Gastrocnemius medialis (tissue), 4 donors: ENCODE data around the gene SCN5A. TPM values are rescaled to one million over a fixed set of nuclear protein-coding genes. Genes with fewer than 3 reads are reported as not detected.

Source experiments
- ATAC-seq, 2 donors: fragments of 150-250 bp; one replicate each; pipeline ENCODE4 v1.9.1; 2016
- DNase-seq, 2 donors: peaks; one replicate each; pipeline ENCODE4 v3.0.0-alpha.2; 2019
- H3K27ac ChIP-seq, 4 donors: fragments of 200-600 bp; sonication (generic); 1 replicate in 1 of 4; 2 replicates in 3 of 4; pipeline ENCODE4 v1.5.1; 2016 to 2018; ENCODE audit warnings: mild to moderate bottlenecking in 2 of 4, moderate library complexity in 1 of 4
- H3K27me3 ChIP-seq, 3 donors: fragments of 200-600 bp; sonication (generic) in 2 of 3; 1 replicate in 1 of 3; 2 replicates in 2 of 3; pipeline versions ENCODE4 v1.5.1 to v1.6.0; 2016 to 2019; ENCODE audit warnings: mild to moderate bottlenecking in 1 of 3, moderate library complexity in 1 of 3
- H3K36me3 ChIP-seq, 2 donors: fragments of 200-600 bp; sonication (generic) in 1 of 2; one replicate each; pipeline ENCODE4 v1.5.1; 2017 to 2018
- H3K4me1 ChIP-seq, 2 donors: fragments of 200-600 bp; sonication (generic) in 1 of 2; one replicate each; pipeline ENCODE4 v1.5.1; 2016 to 2017; ENCODE audit warnings: mild to moderate bottlenecking in 2 of 2
- H3K4me3 ChIP-seq, 4 donors: fragments of 200-600 bp; sonication (generic) in 3 of 4; 1 replicate in 1 of 4; 2 replicates in 3 of 4; pipeline ENCODE4 v1.5.1; 2016 to 2019; ENCODE audit warnings: mild to moderate bottlenecking in 2 of 4
- H3K9me3 ChIP-seq, 3 donors: fragments of 200-600 bp; sonication (generic) in 2 of 3; 1 replicate in 1 of 3; 2 replicates in 2 of 3; pipeline ENCODE4 v1.5.1; 2016 to 2019
- CTCF ChIP-seq, 5 experiments: fragments of 450-650 bp in 3 of 5; fragments of 200-600 bp in 2 of 5; sonication (generic) in 2 of 5; IDR thresholded peaks in 4 of 5; conservative IDR thresholded peaks in 1 of 5; 1 replicate in 4 of 5; 2 replicates in 1 of 5; pipeline ENCODE4 v1.5.1; 2016 to 2019; ENCODE audit warnings: antibody characterized with exemption in 5 of 5, mild to moderate bottlenecking in 3 of 5, moderate library complexity in 3 of 5
- POLR2A ChIP-seq, 2 donors: fragments of 450-650 bp; IDR thresholded peaks; one replicate each; pipeline ENCODE4 v1.6.1; 2017; ENCODE audit warnings: antibody characterized with exemption in 2 of 2, mild to moderate bottlenecking in 2 of 2, moderate library complexity in 2 of 2
- in situ Hi-C, 4 donors: fragments of 200-750 bp; cut with MboI; loops; one replicate each; pipeline versions ENCODE4 v1.15.0 to v1.8.0; 2017; ENCODE audit warnings: low sequenced_read_pairs in 4 of 4
- intact Hi-C: fragments of 100-400 bp; cut with DNase I; formaldehyde crosslinking; loops from one replicate; pipeline ENCODE4 v1.15.1; 2023; ENCODE audit warnings: low total_unique reads
- total RNA-seq, 4 donors: library from RNA; depleted of rRNA; stranded (reverse); fragments of >200 nt; gene quantifications; one replicate each; pipeline versions ENCODE4 v1.1.0 to v1.2.3, GENCODE V29; 2016

Gene SCN5A
- total RNA-seq, 4 donors from 2014 or later = 0.05 to 4.3 (median 2.8) TPM; not detected in 1

- no peaks in the 10 kb centered on the region for H3K27me3 ChIP-seq
- H3K4me3 ChIP-seq = no peak overlapping the region
- in situ Hi-C loops (no loop called here), intact Hi-C loops (no loop called here)
- DNase-seq = no peak
- TF ChIP-seq CTCF (IDR thresholded peaks at IDR 0.05 in 4 of 5, conservative IDR thresholded peaks at IDR 0.05 in 1 of 5) (no peak), POLR2A (IDR thresholded peaks at IDR 0.05) (no peak)
- H3K36me3 ChIP-seq = no peaks in the 10 kb centered on the region
- no peak overlapping the region for H3K27ac ChIP-seq
- ATAC-seq = no peak
- H3K4me1 ChIP-seq = no peaks in the 10 kb centered on the region
- H3K9me3 ChIP-seq = no peaks in the 10 kb centered on the region
Observed at GRCh38 chr3:38556640-38557358, 92.7 kb downstream of the SCN5A start.

GRCh38 chr3:38555926-38556325 lies 93.6 kb downstream of the SCN5A start:
- ATAC-seq (no peak), DNase-seq (no peak)
- intact Hi-C loops = no loop called here
- no peak overlapping the region for H3K4me3 ChIP-seq
- in situ Hi-C loops = no loop called here
- H3K4me1 ChIP-seq = no peaks in the 10 kb centered on the region
- TF ChIP-seq POLR2A (IDR thresholded peaks at IDR 0.05) = no peak
- TF ChIP-seq CTCF (IDR thresholded peaks at IDR 0.05 in 4 of 5, conservative IDR thresholded peaks at IDR 0.05 in 1 of 5) = no peak
- no peak overlapping the region for H3K27ac ChIP-seq
- no peaks in the 10 kb centered on the region for H3K36me3 ChIP-seq
- H3K9me3 ChIP-seq = no peaks in the 10 kb centered on the region
- no peaks in the 10 kb centered on the region for H3K27me3 ChIP-seq

GRCh38 chr3:38555149-38555840 lies 94.2 kb downstream of the SCN5A start:
- no peaks in the 10 kb centered on the region for H3K4me1 ChIP-seq
- no peak for DNase-seq
- no peaks in the 10 kb centered on the region for H3K27me3 ChIP-seq
- no peaks in the 10 kb centered on the region for H3K36me3 ChIP-seq
- H3K27ac ChIP-seq = no peak overlapping the region
- in situ Hi-C loops (no loop called here), intact Hi-C loops (no loop called here)
- no peaks in the 10 kb centered on the region for H3K9me3 ChIP-seq
- no peak overlapping the region for H3K4me3 ChIP-seq
- TF ChIP-seq POLR2A (IDR thresholded peaks at IDR 0.05) = no peak
- no peak for ATAC-seq

- no peaks in the 10 kb centered on the region for H3K36me3 ChIP-seq
- no peaks in the 10 kb centered on the region for H3K27me3 ChIP-seq
- intact Hi-C loops (no loop called here), in situ Hi-C loops (no loop called here)
- no peak for TF ChIP-seq CTCF (IDR thresholded peaks at IDR 0.05 in 4 of 5, conservative IDR thresholded peaks at IDR 0.05 in 1 of 5)
- TF ChIP-seq POLR2A (IDR thresholded peaks at IDR 0.05) = no peak
- no peak overlapping the region for H3K27ac ChIP-seq
- no peaks in the 10 kb centered on the region for H3K4me1 ChIP-seq
- no peaks in the 10 kb centered on the region for H3K9me3 ChIP-seq
- H3K4me3 ChIP-seq = no peak overlapping the region
- no peak for DNase-seq
- ATAC-seq = no peak
Observed at GRCh38 chr3:38554127-38554827, 95.2 kb downstream of the SCN5A start.

- H3K27me3 ChIP-seq = no peaks in the 10 kb centered on the region
- TF ChIP-seq CTCF (IDR thresholded peaks at IDR 0.05 in 4 of 5, conservative IDR thresholded peaks at IDR 0.05 in 1 of 5) (no peak), POLR2A (IDR thresholded peaks at IDR 0.05) (no peak)
- in situ Hi-C loops (no loop called here), intact Hi-C loops (no loop called here)
- H3K4me3 ChIP-seq = no peak overlapping the region
- no peak overlapping the region for H3K27ac ChIP-seq
- H3K9me3 ChIP-seq = no peaks in the 10 kb centered on the region
- DNase-seq (no peak), ATAC-seq (no peak)
- H3K4me1 ChIP-seq = no peaks in the 10 kb centered on the region
- H3K36me3 ChIP-seq = no peaks in the 10 kb centered on the region
Observed at GRCh38 chr3:38553071-38553470, 96.4 kb downstream of the SCN5A start.
